DND-41 (cell line): ENCODE results near the gene TMEM181.

Experiments
- ATAC-seq: fragments of 200-7000 bp; cut with Tn5 transposase; 3 replicates; pipeline ENCODE4 v1.9.1; 2021; ENCODE audit warnings: low read depth; ENCODE audit not compliant: insufficient read depth
- DNase-seq: peaks from one replicate; pipeline ENCODE4 v3.0.0-alpha.2; 2020
- H2AFZ ChIP-seq: 2 replicates; pipeline ENCODE4 v1.6.0; 2012; ENCODE audit warnings: low read depth, low read length
- H3K27ac ChIP-seq: 2 replicates; pipeline ENCODE4 v1.5.1; 2012; ENCODE audit warnings: low read length, inconsistent platforms
- H3K27me3 ChIP-seq: fragments of 200-600 bp; sonication (generic); 2 replicates; pipeline ENCODE4 v1.6.0; 2012; ENCODE audit warnings: low read length, mild to moderate bottlenecking, inconsistent platforms; ENCODE audit not compliant: insufficient read depth, poor library complexity
- H3K36me3 ChIP-seq: 2 replicates; pipeline ENCODE4 v1.5.1; 2012; ENCODE audit warnings: low read length, inconsistent platforms; ENCODE audit not compliant: insufficient read depth
- H3K4me1 ChIP-seq: 2 replicates; pipeline ENCODE4 v1.5.1; 2012; ENCODE audit warnings: mild to moderate bottlenecking, low read length; ENCODE audit not compliant: insufficient read depth
- H3K4me2 ChIP-seq: 2 replicates; pipeline ENCODE4 v1.6.0; 2012; ENCODE audit warnings: mild to moderate bottlenecking, moderate library complexity, low read length, inconsistent platforms; ENCODE audit not compliant: insufficient read depth
- H3K4me3 ChIP-seq, 2 experiments: fragments of 200-600 bp in 1 of 2; shearing (Covaris generic) in 1 of 2; 2 replicates each; pipeline ENCODE4 v1.5.1; 2012 to 2016; ENCODE audit warnings: inconsistent platforms in 2 of 2, low read length in 2 of 2, mild to moderate bottlenecking in 2 of 2, low read depth in 1 of 2, moderate library complexity in 1 of 2
- H3K79me2 ChIP-seq: 2 replicates; pipeline ENCODE4 v1.6.0; 2012; ENCODE audit warnings: low read length, inconsistent platforms; ENCODE audit not compliant: insufficient read depth
- H3K9ac ChIP-seq: 2 replicates; pipeline ENCODE4 v1.6.0; 2012; ENCODE audit warnings: low read depth, mild to moderate bottlenecking, inconsistent platforms, low read length, moderate library complexity
- H3K9me3 ChIP-seq: 2 replicates; pipeline ENCODE4 v1.5.1; 2012; ENCODE audit warnings: low read length, moderate library complexity, mild to moderate bottlenecking, inconsistent platforms; ENCODE audit not compliant: insufficient read depth, severe bottlenecking
- H4K20me1 ChIP-seq: 2 replicates; pipeline ENCODE4 v1.6.0; 2012; ENCODE audit warnings: low read length; ENCODE audit not compliant: insufficient read depth
- CTCF ChIP-seq: IDR thresholded peaks from 2 replicates; pipeline ENCODE4 v1.5.1; 2012; ENCODE audit warnings: borderline replicate concordance, low read length, moderate library complexity, mild to moderate bottlenecking; ENCODE audit not compliant: poor library complexity, severe bottlenecking; ENCODE audit errors: extremely low read depth
- EZH2 ChIP-seq: IDR thresholded peaks from 3 replicates; pipeline ENCODE4 v1.6.1; 2012; ENCODE audit warnings: borderline replicate concordance, low read depth, mild to moderate bottlenecking, moderate library complexity, low read length, inconsistent platforms; ENCODE audit not compliant: severe bottlenecking

Gene TMEM181

GRCh38 chr6:158638324-158638854 is 78.5 kb downstream of the TMEM181 start:
- Histone ChIP-seq H3K27ac (no peak overlapping the region), H3K27me3 (no peaks in the 10 kb centered on the region), H3K4me3 (no peak overlapping the region), H3K36me3 (peaks cover 50% of the 10 kb centered on the region), H3K9me3 (no peaks in the 10 kb centered on the region), H3K4me1 (peaks cover 23% of the 10 kb centered on the region), H2AFZ (no peak overlapping the region), H3K79me2 (peaks cover 29% of the 10 kb centered on the region), H3K9ac (no peak overlapping the region), H4K20me1 (peaks cover 26% of the 10 kb centered on the region), H3K4me2 (no peak overlapping the region)
- DNase-seq (no peak), ATAC-seq (no peak)
- TF ChIP-seq CTCF (no peak), EZH2 (no peak)

GRCh38 chr6:158639056-158639455 is 79.2 kb downstream of the TMEM181 start:
- TF ChIP-seq CTCF (no peak), EZH2 (no peak)
- Histone ChIP-seq H3K9ac (no peak overlapping the region), H3K27me3 (no peaks in the 10 kb centered on the region), H3K27ac (no peak overlapping the region), H3K36me3 (peaks cover 49% of the 10 kb centered on the region), H3K9me3 (no peaks in the 10 kb centered on the region), H3K4me1 (peaks cover 28% of the 10 kb centered on the region), H4K20me1 (peaks cover 26% of the 10 kb centered on the region), H2AFZ (no peak overlapping the region), H3K4me2 (no peak overlapping the region), H3K4me3 (no peak overlapping the region), H3K79me2 (peaks cover 36% of the 10 kb centered on the region)
- no peak for ATAC-seq
- DNase-seq, result no peak

GRCh38 chr6:158640519-158640918 is 80.6 kb downstream of the TMEM181 start:
- no peak for TF ChIP-seq CTCF
- Histone ChIP-seq H3K36me3 (peaks cover 48% of the 10 kb centered on the region), H3K9ac (no peak overlapping the region), H3K4me3 (no peak overlapping the region), H3K4me1 (peaks cover 36% of the 10 kb centered on the region), H4K20me1 (peaks cover 26% of the 10 kb centered on the region), H3K79me2 (peaks cover 40% of the 10 kb centered on the region), H3K4me2 (peak overlapping the region; percentile 36; the same call in 1 of the 2 replicates), H3K27ac (no peak overlapping the region), H3K9me3 (no peaks in the 10 kb centered on the region), H2AFZ (no peak overlapping the region), H3K27me3 (peaks cover 4% of the 10 kb centered on the region)
- DNase-seq (no peak), ATAC-seq (no peak)

- H3K4me2 ChIP-seq, result peak overlapping the region; percentile 82; the same call in 1 of the 2 replicates
- H3K9me3 ChIP-seq, result no peaks in the 10 kb centered on the region
- peaks cover 13% of the 10 kb centered on the region for H3K27me3 ChIP-seq
- peaks cover 37% of the 10 kb centered on the region for H3K4me1 ChIP-seq
- H3K4me3 ChIP-seq, result no peak overlapping the region
- peaks cover 21% of the 10 kb centered on the region for H4K20me1 ChIP-seq
- ATAC-seq (no peak), DNase-seq (no peak)
- peaks cover 34% of the 10 kb centered on the region for H3K36me3 ChIP-seq
- no peak overlapping the region for H3K9ac ChIP-seq
- peaks cover 40% of the 10 kb centered on the region for H3K79me2 ChIP-seq
- no peak overlapping the region for H3K27ac ChIP-seq
- TF ChIP-seq EZH2, result no peak
- TF ChIP-seq CTCF, result no peak
- no peak overlapping the region for H2AFZ ChIP-seq
Measured at GRCh38 chr6:158642097-158642601, 82.3 kb downstream of the TMEM181 start.
